22Rv1 (cell line): Measurements from ENCODE around the gene NME2.

ENCODE experiments used
- CTCF ChIP-seq: fragments of 450-650 bp; IDR thresholded peaks from 2 replicates; pipeline ENCODE4 v1.5.1; 2017; ENCODE audit warnings: mild to moderate bottlenecking
- ZFX ChIP-seq: fragments of 450-650 bp; IDR thresholded peaks from 2 replicates; pipeline ENCODE4 v1.6.1; 2017; ENCODE audit warnings: antibody characterized with exemption, borderline replicate concordance

- TF ChIP-seq ZFX (no peak), CTCF (no peak)
Observed at GRCh38 chr17:51166198-51166986, at the start of gene NME2.
